SK-N-SH (cell line): Measurements from ENCODE around the gene C16orf74.

Experiments used
- CTCF ChIP-seq: fragments of 200-600 bp; sonication (generic); IDR thresholded peaks from 2 replicates; pipeline ENCODE4 v1.6.1; 2017; ENCODE audit warnings: antibody characterized with exemption, mild to moderate bottlenecking, moderate library complexity
- ELF1 ChIP-seq: IDR thresholded peaks from 2 replicates; pipeline ENCODE4 v1.4.0; 2012
- EP300 ChIP-seq, 2 experiments: IDR thresholded peaks; 2 replicates each; pipeline versions ENCODE4 v1.4.0 to v1.6.1; 2012; ENCODE audit warnings: borderline replicate concordance in 1 of 2, low read depth in 1 of 2, low read length in 1 of 2
- GATA2 ChIP-seq: sonication (generic); formaldehyde crosslinking; IDR thresholded peaks from 2 replicates; pipeline ENCODE4 v1.5.0; 2020; ENCODE audit warnings: mild to moderate bottlenecking, missing genetic modification reagents
- NFIC ChIP-seq: IDR thresholded peaks from 2 replicates; pipeline ENCODE4 v1.4.0; 2012; ENCODE audit warnings: borderline replicate concordance
- NRF1 ChIP-seq: IDR thresholded peaks from 2 replicates; pipeline ENCODE4 v1.6.1; 2012; ENCODE audit warnings: low read depth, mild to moderate bottlenecking, low read length
- PBX3 ChIP-seq: IDR thresholded peaks from 2 replicates; pipeline ENCODE4; 2012
- POLR2AphosphoS5 ChIP-seq: IDR thresholded peaks from 2 replicates; pipeline ENCODE4 v1.6.1; 2012; ENCODE audit warnings: low read depth, low read length
- RAD21 ChIP-seq: IDR thresholded peaks from 2 replicates; pipeline ENCODE4 v1.6.1; 2012; ENCODE audit warnings: mild to moderate bottlenecking, low read length
- TAF1 ChIP-seq: IDR thresholded peaks from 2 replicates; pipeline ENCODE4 v1.6.1; 2012; ENCODE audit warnings: low read depth, mild to moderate bottlenecking, low read length, moderate library complexity, borderline replicate concordance
- TEAD4 ChIP-seq: IDR thresholded peaks from 2 replicates; pipeline ENCODE4 v1.4.0; 2012; ENCODE audit warnings: mild to moderate bottlenecking, borderline replicate concordance; ENCODE audit not compliant: insufficient read depth
- TF ChIP-seq, protein P1 (sequence below): fragments of 150-350 bp; IDR thresholded peaks from 2 replicates; pipeline ENCODE4 v1.6.1; 2016; ENCODE audit warnings: mild to moderate bottlenecking, low read depth, low read length
- TF ChIP-seq, protein P2 (sequence below): IDR thresholded peaks from 2 replicates; pipeline ENCODE4 v1.4.0; 2012; ENCODE audit warnings: low read depth
- TF ChIP-seq, protein P3 (sequence below): IDR thresholded peaks from 2 replicates; pipeline ENCODE4 v1.6.1; 2012; ENCODE audit warnings: mild to moderate bottlenecking, low read depth, low read length, moderate library complexity

DNA sequence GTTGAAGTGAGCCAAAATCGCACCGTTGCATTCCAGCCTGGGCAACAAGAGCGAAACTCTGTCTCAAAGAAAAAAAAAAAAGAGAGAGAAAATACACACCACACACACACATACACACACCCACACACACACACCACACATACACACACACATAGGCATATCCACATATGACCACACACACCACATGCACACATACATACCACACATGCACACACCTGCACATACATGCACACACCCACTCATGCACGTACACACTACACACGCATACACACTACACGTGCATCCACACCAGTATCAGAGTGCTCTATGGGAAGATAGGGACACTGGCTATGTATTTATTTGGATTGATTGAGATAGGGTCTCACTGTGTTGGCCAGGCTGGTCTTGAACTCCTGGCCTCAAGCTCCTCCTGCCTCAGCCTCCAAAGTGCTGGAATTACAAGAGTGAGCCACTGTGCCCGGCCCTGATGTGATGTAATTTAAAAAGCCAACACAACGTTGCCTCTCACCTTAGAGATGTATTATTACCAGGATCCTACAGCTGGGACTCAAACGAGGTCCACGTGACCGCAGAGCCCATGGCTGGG, 44.4 kb downstream of the C16orf74 start:
- no peak for TF ChIP-seq NFIC
- no peak for TF ChIP-seq NRF1
- TF ChIP-seq POLR2AphosphoS5: no peak
- no peak for TF ChIP-seq GATA2
- no peak for TF ChIP-seq EP300 (IDR thresholded peaks at IDR 0.05; ENCODE audit: borderline replicate concordance in 1 of 2, low read depth in 1 of 2, low read length in 1 of 2)
- TF ChIP-seq, protein P1, sequence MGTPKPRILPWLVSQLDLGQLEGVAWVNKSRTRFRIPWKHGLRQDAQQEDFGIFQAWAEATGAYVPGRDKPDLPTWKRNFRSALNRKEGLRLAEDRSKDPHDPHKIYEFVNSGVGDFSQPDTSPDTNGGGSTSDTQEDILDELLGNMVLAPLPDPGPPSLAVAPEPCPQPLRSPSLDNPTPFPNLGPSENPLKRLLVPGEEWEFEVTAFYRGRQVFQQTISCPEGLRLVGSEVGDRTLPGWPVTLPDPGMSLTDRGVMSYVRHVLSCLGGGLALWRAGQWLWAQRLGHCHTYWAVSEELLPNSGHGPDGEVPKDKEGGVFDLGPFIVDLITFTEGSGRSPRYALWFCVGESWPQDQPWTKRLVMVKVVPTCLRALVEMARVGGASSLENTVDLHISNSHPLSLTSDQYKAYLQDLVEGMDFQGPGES: no peak
- no peak for TF ChIP-seq CTCF
- TF ChIP-seq, protein P2, sequence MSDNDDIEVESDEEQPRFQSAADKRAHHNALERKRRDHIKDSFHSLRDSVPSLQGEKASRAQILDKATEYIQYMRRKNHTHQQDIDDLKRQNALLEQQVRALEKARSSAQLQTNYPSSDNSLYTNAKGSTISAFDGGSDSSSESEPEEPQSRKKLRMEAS: no peak
- no peak for TF ChIP-seq TEAD4
- TF ChIP-seq, protein P3, sequence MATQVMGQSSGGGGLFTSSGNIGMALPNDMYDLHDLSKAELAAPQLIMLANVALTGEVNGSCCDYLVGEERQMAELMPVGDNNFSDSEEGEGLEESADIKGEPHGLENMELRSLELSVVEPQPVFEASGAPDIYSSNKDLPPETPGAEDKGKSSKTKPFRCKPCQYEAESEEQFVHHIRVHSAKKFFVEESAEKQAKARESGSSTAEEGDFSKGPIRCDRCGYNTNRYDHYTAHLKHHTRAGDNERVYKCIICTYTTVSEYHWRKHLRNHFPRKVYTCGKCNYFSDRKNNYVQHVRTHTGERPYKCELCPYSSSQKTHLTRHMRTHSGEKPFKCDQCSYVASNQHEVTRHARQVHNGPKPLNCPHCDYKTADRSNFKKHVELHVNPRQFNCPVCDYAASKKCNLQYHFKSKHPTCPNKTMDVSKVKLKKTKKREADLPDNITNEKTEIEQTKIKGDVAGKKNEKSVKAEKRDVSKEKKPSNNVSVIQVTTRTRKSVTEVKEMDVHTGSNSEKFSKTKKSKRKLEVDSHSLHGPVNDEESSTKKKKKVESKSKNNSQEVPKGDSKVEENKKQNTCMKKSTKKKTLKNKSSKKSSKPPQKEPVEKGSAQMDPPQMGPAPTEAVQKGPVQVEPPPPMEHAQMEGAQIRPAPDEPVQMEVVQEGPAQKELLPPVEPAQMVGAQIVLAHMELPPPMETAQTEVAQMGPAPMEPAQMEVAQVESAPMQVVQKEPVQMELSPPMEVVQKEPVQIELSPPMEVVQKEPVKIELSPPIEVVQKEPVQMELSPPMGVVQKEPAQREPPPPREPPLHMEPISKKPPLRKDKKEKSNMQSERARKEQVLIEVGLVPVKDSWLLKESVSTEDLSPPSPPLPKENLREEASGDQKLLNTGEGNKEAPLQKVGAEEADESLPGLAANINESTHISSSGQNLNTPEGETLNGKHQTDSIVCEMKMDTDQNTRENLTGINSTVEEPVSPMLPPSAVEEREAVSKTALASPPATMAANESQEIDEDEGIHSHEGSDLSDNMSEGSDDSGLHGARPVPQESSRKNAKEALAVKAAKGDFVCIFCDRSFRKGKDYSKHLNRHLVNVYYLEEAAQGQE: no peak
- no peak for TF ChIP-seq PBX3
- no peak for TF ChIP-seq TAF1
- no peak for TF ChIP-seq RAD21
- TF ChIP-seq ELF1: no peak
